PFSK-1 (cell line): ENCODE results near the gene OR2W3.

Experiments used
- FOXP2 ChIP-seq: optimal IDR thresholded peaks from 2 replicates; pipeline ENCODE3; 2011; ENCODE audit warnings: borderline replicate concordance, control low read depth, inconsistent platforms; ENCODE audit not compliant: insufficient read depth; ENCODE audit errors: extremely low read length, extremely low read depth
- POLR2AphosphoS5 ChIP-seq: IDR thresholded peaks from 2 replicates; pipeline ENCODE4 v1.6.1; 2012; ENCODE audit warnings: low read depth, mild to moderate bottlenecking, control low read depth, low read length, moderate library complexity
- REST ChIP-seq, 2 experiments: IDR thresholded peaks; 2 replicates each; pipeline versions ENCODE4 v1.6.1 to v1.8.0; 2011 to 2012; ENCODE audit warnings: low read depth in 2 of 2, low read length in 2 of 2, control low read depth in 1 of 2, inconsistent platforms in 1 of 2, mild to moderate bottlenecking in 1 of 2, moderate library complexity in 1 of 2; ENCODE audit not compliant: insufficient read depth in 1 of 2
- SIN3A ChIP-seq: IDR thresholded peaks from 2 replicates; pipeline ENCODE4 v1.6.1; 2012; ENCODE audit warnings: mild to moderate bottlenecking, low read length, moderate library complexity, borderline replicate concordance; ENCODE audit not compliant: insufficient read depth
- TAF1 ChIP-seq: IDR thresholded peaks from 2 replicates; pipeline ENCODE4 v1.6.1; 2012; ENCODE audit warnings: low read length, control low read depth, borderline replicate concordance; ENCODE audit not compliant: insufficient read depth

GRCh38 chr1:247914941-247915662 is 19.7 kb downstream of the OR2W3 start:
- TF ChIP-seq TAF1: no peak
- no peak for TF ChIP-seq POLR2AphosphoS5
- no peak for TF ChIP-seq SIN3A
- no peak for TF ChIP-seq REST (IDR thresholded peaks at IDR 0.05; ENCODE audit: insufficient read depth in 1 of 2, low read depth in 2 of 2, low read length in 2 of 2)
- no peak for TF ChIP-seq FOXP2
